Caco-2 (cell line): ENCODE measurements around the gene DYRK1A. TPM values are rescaled to one million over a fixed set of nuclear protein-coding genes. Genes with fewer than 3 reads are reported as not detected.

Experiments used
- BruUV-seq: library from RNA; stranded (reverse); fragments of 400-500 nt; replicated peaks from 2 replicates; lab custom pipeline; 2021; lab: Mats Ljungman, UMichigan
- CTCF ChIA-PET: fragments of 300-600 bp; sonication (Branson Sonifier 250); formaldehyde crosslinking; loops from one replicate; lab custom pipeline; 2022; ENCODE audit warnings: antibody characterized with exemption; lab: Charles Lee
- POLR2A ChIA-PET: fragments of 300-600 bp; sonication (Branson Sonifier 250); formaldehyde crosslinking; loops from one replicate; lab custom pipeline; 2022; ENCODE audit warnings: antibody characterized with exemption; lab: Charles Lee
- DNase-seq, 2 experiments: peaks; one replicate each; pipeline versions ENCODE4 v3.0.0 to v3.0.0-alpha.2; 2020 to 2022
- H3K27me3 ChIP-seq: replicated peaks from 2 replicates; pipeline ENCODE4 v1.6.0; 2011; ENCODE audit warnings: low read length; ENCODE audit not compliant: control insufficient read depth, insufficient read depth
- H3K36me3 ChIP-seq: 2 replicates; pipeline ENCODE4 v1.5.1; 2011; ENCODE audit warnings: low read length; ENCODE audit not compliant: control insufficient read depth, insufficient read depth
- H3K4me1 ChIP-seq: fragments of 250-450 bp; sonication (Bioruptor Pico); 2 replicates; pipeline ENCODE4 v1.5.1; 2020; ENCODE audit warnings: mild to moderate bottlenecking
- H3K4me3 ChIP-seq: 2 replicates; pipeline ENCODE4 v1.5.1; 2011; ENCODE audit warnings: low read depth, mild to moderate bottlenecking, control low read depth, low read length
- H3K9me3 ChIP-seq: fragments of 250-450 bp; sonication (Bioruptor Pico); 2 replicates; pipeline ENCODE4 v1.5.1; 2020; ENCODE audit warnings: mild to moderate bottlenecking, moderate library complexity
- H3K27ac Mint-ChIP-seq: one replicate; pipeline ENCODE4 v1.8.0; 2022; ENCODE audit warnings: mixed read lengths; ENCODE audit not compliant: unreplicated experiment
- H3K27me3 Mint-ChIP-seq: one replicate; pipeline ENCODE4 v1.8.0; 2022; ENCODE audit warnings: mixed read lengths; ENCODE audit not compliant: insufficient read depth, unreplicated experiment
- H3K36me3 Mint-ChIP-seq: one replicate; pipeline ENCODE4 v1.8.0; 2022; ENCODE audit warnings: mild to moderate bottlenecking, mixed read lengths; ENCODE audit not compliant: insufficient read depth, unreplicated experiment
- H3K4me1 Mint-ChIP-seq: one replicate; pipeline ENCODE4 v1.8.0; 2022; ENCODE audit warnings: low read depth, mixed read lengths; ENCODE audit not compliant: unreplicated experiment
- H3K4me3 Mint-ChIP-seq: one replicate; pipeline ENCODE4 v1.8.0; 2022; ENCODE audit warnings: mild to moderate bottlenecking, moderate library complexity, mixed read lengths; ENCODE audit not compliant: unreplicated experiment
- H3K9me3 Mint-ChIP-seq: one replicate; pipeline ENCODE4 v1.8.0; 2022; ENCODE audit warnings: mixed read lengths; ENCODE audit not compliant: unreplicated experiment
- CTCF ChIP-seq, 2 experiments: fragments of 200-600 bp in 1 of 2; IDR thresholded peaks; 1 replicate in 1 of 2; 2 replicates in 1 of 2; pipeline versions ENCODE4 v1.5.1 to v1.8.0; 2011 to 2022; ENCODE audit warnings: antibody characterized with exemption in 1 of 2, control low read depth in 1 of 2, inconsistent platforms in 1 of 2, low read depth in 1 of 2, low read length in 1 of 2, mild to moderate bottlenecking in 1 of 2, moderate library complexity in 1 of 2; ENCODE audit not compliant: insufficient read depth in 1 of 2, severe bottlenecking in 1 of 2, unreplicated experiment in 1 of 2
- intact Hi-C: fragments of 100-400 bp; cut with micrococcal nuclease; formaldehyde crosslinking; loops from one replicate; pipeline ENCODE4 v1.10.0; 2022; ENCODE audit not compliant: unreplicated experiment
- total RNA-seq: library from RNA; stranded (reverse); gene quantifications from 2 replicates; pipeline ENCODE4 v1.2.3, GENCODE V29; 2022

The DYRK1A gene
- total RNA-seq, 1 experiment from 2014 or later = 50.9 TPM

- H3K27me3 ChIP-seq = no peaks in the 10 kb centered on the region
- H3K9me3 Mint-ChIP-seq = no peaks in the 10 kb centered on the region
- no peak overlapping the region for H3K4me3 ChIP-seq
- CTCF ChIA-PET = no interaction called here
- POLR2A ChIA-PET = no interaction called here
- H3K4me3 Mint-ChIP-seq = no peak overlapping the region
- H3K36me3 Mint-ChIP-seq = peaks cover 34% of the 10 kb centered on the region
- intact Hi-C loops = no loop called here
- no peak for DNase-seq
- BruUV-seq = no TSS peak
- H3K9me3 ChIP-seq = no peaks in the 10 kb centered on the region
- no peaks in the 10 kb centered on the region for H3K27me3 Mint-ChIP-seq
- H3K36me3 ChIP-seq = 0 out of 2 replicates have a peak, but pooled peaks cover 1% of the 10 kb centered on the region
- no peak overlapping the region for H3K27ac Mint-ChIP-seq
- no peak for TF ChIP-seq CTCF (IDR thresholded peaks at IDR 0.05; ENCODE audit: insufficient read depth in 1 of 2, low read depth in 1 of 2, low read length in 1 of 2, severe bottlenecking in 1 of 2, unreplicated experiment in 1 of 2)
- no peaks in the 10 kb centered on the region for H3K4me1 Mint-ChIP-seq
- H3K4me1 ChIP-seq = no peaks in the 10 kb centered on the region
Observed at GRCh38 chr21:37468909-37469308, 102.3 kb downstream of the DYRK1A start.

- H3K27ac Mint-ChIP-seq = no peak overlapping the region
- intact Hi-C loops = no loop called here
- TF ChIP-seq CTCF (IDR thresholded peaks at IDR 0.05; ENCODE audit: insufficient read depth in 1 of 2, low read depth in 1 of 2, low read length in 1 of 2, severe bottlenecking in 1 of 2, unreplicated experiment in 1 of 2) = no peak
- H3K4me3 Mint-ChIP-seq = no peak overlapping the region
- H3K9me3 ChIP-seq = no peaks in the 10 kb centered on the region
- H3K4me1 Mint-ChIP-seq = no peaks in the 10 kb centered on the region
- H3K4me3 ChIP-seq = no peak overlapping the region
- H3K4me1 ChIP-seq = no peaks in the 10 kb centered on the region
- ChIA-PET POLR2A (no interaction called here), CTCF (no interaction called here)
- H3K9me3 Mint-ChIP-seq = no peaks in the 10 kb centered on the region
- H3K36me3 Mint-ChIP-seq = peaks cover 34% of the 10 kb centered on the region
- H3K27me3 Mint-ChIP-seq = no peaks in the 10 kb centered on the region
- BruUV-seq = no TSS peak
- no peaks in the 10 kb centered on the region for H3K27me3 ChIP-seq
- no peak for DNase-seq
- H3K36me3 ChIP-seq = 0 out of 2 replicates have a peak, but pooled peaks cover 1% of the 10 kb centered on the region
Observed at GRCh38 chr21:37469441-37469840, 102.9 kb downstream of the DYRK1A start.

DNA sequence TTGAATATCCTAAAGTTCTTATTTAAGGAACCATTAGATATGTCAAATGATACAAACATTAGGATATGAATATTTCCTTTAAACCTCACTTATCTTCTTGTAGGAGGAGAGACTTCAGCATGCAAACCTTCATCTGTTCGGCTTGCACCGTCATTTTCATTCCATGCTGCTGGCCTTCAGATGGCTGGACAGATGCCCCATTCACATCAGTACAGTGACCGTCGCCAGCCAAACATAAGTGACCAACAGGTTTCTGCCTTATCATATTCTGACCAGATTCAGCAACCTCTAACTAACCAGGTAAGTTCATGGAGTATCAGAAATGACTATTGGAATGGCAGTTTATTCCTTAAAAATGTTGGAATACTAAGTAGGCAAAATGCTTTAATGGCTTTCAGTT, 106.0 kb downstream of the DYRK1A start:
- Mint-ChIP-seq H3K27ac (no peak overlapping the region), H3K9me3 (no peaks in the 10 kb centered on the region), H3K4me1 (no peaks in the 10 kb centered on the region), H3K27me3 (no peaks in the 10 kb centered on the region), H3K36me3 (peaks cover 30% of the 10 kb centered on the region), H3K4me3 (no peak overlapping the region)
- POLR2A ChIA-PET = no interaction called here
- CTCF ChIA-PET = no interaction called here
- H3K4me3 ChIP-seq = no peak overlapping the region
- TF ChIP-seq CTCF (IDR thresholded peaks at IDR 0.05; ENCODE audit: insufficient read depth in 1 of 2, low read depth in 1 of 2, low read length in 1 of 2, severe bottlenecking in 1 of 2, unreplicated experiment in 1 of 2) = no peak
- BruUV-seq = no TSS peak
- no peaks in the 10 kb centered on the region for H3K4me1 ChIP-seq
- intact Hi-C loops = no loop called here
- no peak for DNase-seq
- no peaks in the 10 kb centered on the region for H3K27me3 ChIP-seq
- no peaks in the 10 kb centered on the region for H3K36me3 ChIP-seq
- no peaks in the 10 kb centered on the region for H3K9me3 ChIP-seq
